A673 (cell line): ENCODE measurements around the gene LIX1L.

ENCODE experiments used
- CTCF ChIP-seq: fragments of 300-800, 200-600 bp; sonication (generic); conservative IDR thresholded peaks from 2 replicates; pipeline ENCODE4 v1.5.1; 2017; ENCODE audit warnings: low read depth, mild to moderate bottlenecking, antibody characterized with exemption, low read length, moderate library complexity, mixed read lengths
- EZH2 ChIP-seq: fragments of 200-600 bp; sonication (generic); IDR thresholded peaks from 2 replicates; pipeline ENCODE4 v1.6.1; 2017; ENCODE audit warnings: borderline replicate concordance, low read depth, mild to moderate bottlenecking, mixed read lengths, antibody characterized with exemption, low read length; ENCODE audit not compliant: poor library complexity, severe bottlenecking

GRCh38 chr1:145997718-145998023 lies 39.9 kb upstream of the LIX1L start:
- TF ChIP-seq CTCF (no peak), EZH2 (no peak)
